ENCODE results near the gene RNF208. TPM values are rescaled to one million over a fixed set of nuclear protein-coding genes. Genes with fewer than 3 reads are reported as not detected.
A peak's percentile ranks its signal among the peaks of the same experiment; 100 is the strongest.

Gene RNF208
- total RNA-seq, 1 donor from 2014 or later, result 5.8 TPM

DNA sequence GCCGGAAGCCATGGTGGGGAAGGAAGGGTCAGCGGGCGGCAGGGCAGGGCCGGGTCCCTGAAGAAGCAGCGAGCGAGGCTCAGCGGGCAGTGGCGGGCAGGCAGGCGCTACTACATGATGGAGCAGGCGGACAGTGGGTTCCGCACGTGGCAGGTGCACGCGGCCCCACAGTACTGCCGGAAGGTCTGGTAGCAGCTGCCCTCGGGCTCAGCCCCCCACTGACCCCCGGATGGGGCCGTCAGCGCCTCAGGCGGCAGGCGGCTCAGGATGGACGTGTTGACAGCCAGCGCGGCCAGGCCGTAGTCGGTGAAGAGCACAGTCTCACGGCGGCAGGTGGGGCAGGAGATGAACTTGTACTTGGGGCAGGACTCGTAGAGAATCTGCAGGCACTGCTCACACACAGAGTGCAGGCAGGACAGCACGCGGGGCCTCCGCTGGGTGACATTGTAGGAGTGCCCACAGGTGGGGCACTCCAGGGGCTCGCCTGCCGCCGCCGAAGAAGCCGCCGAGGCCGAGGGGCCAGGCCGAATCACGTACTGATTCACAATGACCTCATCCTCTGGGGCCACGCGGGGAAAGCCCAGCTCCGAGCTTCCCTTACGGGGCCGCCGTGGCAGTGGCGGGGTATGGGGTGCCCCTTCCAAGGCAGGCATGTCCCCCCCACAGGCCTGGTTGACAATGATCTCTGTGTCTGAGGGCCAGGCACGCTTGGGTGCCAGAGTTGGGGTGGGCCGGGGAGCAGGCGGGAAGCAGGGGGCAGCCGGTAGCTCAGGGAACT is 1.5 kb downstream of the RNF208 start:
- DNase-seq (no peak), ATAC-seq (no peak)
- TF ChIP-seq, protein P1, sequence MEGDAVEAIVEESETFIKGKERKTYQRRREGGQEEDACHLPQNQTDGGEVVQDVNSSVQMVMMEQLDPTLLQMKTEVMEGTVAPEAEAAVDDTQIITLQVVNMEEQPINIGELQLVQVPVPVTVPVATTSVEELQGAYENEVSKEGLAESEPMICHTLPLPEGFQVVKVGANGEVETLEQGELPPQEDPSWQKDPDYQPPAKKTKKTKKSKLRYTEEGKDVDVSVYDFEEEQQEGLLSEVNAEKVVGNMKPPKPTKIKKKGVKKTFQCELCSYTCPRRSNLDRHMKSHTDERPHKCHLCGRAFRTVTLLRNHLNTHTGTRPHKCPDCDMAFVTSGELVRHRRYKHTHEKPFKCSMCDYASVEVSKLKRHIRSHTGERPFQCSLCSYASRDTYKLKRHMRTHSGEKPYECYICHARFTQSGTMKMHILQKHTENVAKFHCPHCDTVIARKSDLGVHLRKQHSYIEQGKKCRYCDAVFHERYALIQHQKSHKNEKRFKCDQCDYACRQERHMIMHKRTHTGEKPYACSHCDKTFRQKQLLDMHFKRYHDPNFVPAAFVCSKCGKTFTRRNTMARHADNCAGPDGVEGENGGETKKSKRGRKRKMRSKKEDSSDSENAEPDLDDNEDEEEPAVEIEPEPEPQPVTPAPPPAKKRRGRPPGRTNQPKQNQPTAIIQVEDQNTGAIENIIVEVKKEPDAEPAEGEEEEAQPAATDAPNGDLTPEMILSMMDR (IDR thresholded peaks at IDR 0.05), result no peak
- H3K4me1 ChIP-seq, result peaks cover 41% of the 10 kb centered on the region
- no peak overlapping the region for H3K27ac ChIP-seq
- H3K36me3 ChIP-seq, result peaks cover 12% of the 10 kb centered on the region
- H3K9me3 ChIP-seq, result no peaks in the 10 kb centered on the region
- no peak overlapping the region for H3K4me3 ChIP-seq
- intact Hi-C loops (cut with DNase I), result no loop called here
- H3K27me3 ChIP-seq (ENCODE audit: low read depth), result no peaks in the 10 kb centered on the region

DNA sequence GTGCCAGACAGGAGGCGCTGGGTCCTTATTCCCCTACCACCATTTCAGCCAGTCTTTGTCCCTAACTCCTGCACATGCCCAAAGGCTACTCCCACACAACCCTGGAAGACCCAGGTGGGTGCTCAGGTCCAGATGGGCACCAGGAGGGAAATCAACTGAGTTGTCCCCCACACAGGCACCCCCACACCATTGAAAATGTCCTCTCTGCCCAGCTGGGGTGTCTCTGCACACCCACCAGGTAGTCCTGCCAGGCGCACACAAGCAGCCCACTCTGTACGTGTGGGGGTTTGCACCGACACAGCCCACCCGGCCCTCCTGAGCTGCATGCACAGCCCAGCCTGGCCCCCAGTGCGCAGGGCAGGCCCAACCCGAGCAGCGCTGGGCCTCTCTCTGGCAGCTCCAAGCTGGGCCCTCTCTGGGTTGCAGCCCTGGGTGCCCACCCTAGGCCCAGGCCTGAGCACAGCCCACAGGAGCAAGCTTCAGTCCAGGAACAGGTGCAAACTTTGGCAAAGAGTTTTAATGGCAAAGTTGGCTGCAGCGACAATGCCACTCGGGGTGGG is 2.2 kb downstream of the RNF208 start:
- Histone ChIP-seq H3K9me3 (no peaks in the 10 kb centered on the region), H3K27ac (no peak overlapping the region), H3K36me3 (peaks cover 16% of the 10 kb centered on the region), H3K27me3 (ENCODE audit: low read depth) (no peaks in the 10 kb centered on the region), H3K4me3 (no peak overlapping the region), H3K4me1 (peaks cover 41% of the 10 kb centered on the region)
- intact Hi-C loops (cut with DNase I), result no loop called here
- TF ChIP-seq, protein P1 (IDR thresholded peaks at IDR 0.05), result no peak
- DNase-seq (no peak), ATAC-seq (no peak)

DNA sequence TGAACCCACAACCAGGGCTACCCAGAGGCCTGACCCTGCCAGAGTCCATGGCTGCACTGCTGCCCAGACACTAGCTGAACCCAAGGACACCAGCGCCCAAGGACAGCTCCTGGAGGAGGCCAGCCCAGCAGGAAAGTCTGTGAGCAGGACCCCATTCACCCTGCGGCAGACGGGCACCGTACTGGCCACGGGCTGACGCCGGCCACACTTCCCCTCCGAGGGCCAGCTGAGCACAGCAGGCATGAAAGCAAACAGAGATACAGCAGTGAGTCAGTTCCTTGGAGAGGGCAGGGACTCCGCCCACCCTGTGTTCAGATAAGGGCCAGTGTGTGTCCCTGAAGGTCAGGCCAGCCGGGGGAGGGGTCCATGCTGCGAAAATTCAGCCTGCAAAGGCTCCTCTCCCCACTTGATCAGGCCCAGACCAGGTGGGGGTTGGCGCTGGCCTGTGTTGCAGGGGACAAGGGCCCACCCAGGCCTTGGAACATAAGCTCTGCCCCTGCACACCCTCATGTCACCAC is 3.2 kb downstream of the RNF208 start:
- H3K27me3 ChIP-seq (ENCODE audit: low read depth), result no peaks in the 10 kb centered on the region
- peak overlapping the region; percentile 46 for H3K27ac ChIP-seq
- no peaks in the 10 kb centered on the region for H3K9me3 ChIP-seq
- ATAC-seq, result peak; percentile 2 to 44
- TF ChIP-seq, protein P1 (IDR thresholded peaks at IDR 0.05), result no peak
- no peak for DNase-seq
- peaks cover 33% of the 10 kb centered on the region for H3K4me1 ChIP-seq
- H3K36me3 ChIP-seq, result peaks cover 16% of the 10 kb centered on the region
- intact Hi-C loops (cut with DNase I), result no loop called here
- no peak overlapping the region for H3K4me3 ChIP-seq

DNA sequence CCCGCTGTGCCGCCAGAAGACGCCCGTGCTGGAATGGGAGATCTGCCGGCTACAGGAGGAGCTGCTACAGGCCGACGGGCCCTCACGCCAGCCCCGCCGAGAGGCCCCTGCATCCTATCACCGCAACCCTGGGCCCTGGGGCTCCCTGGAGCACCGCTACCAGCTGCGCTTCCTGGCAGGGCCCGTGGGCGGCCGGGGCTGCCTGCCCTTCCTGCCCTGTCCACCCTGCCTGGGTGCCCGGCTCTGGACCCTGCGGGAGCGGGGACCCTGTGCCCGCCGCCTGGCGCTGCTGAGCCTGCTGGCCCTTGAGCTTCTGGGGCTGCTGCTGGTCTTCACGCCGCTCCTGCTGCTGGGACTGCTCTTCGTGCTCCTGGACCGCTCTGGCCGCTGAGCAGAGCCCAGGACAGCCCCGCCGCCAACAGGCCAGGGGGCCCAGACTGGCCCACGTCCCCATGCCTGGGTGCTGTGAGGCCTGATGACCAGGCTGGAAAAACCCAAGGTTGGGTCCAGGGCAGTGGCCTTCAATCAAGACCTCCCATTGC is 3.8 kb downstream of the RNF208 start:
- intact Hi-C loops (cut with DNase I), result no loop called here
- TF ChIP-seq, protein P1 (IDR thresholded peaks at IDR 0.05), result no peak
- H3K9me3 ChIP-seq, result no peaks in the 10 kb centered on the region
- peaks cover 33% of the 10 kb centered on the region for H3K4me1 ChIP-seq
- DNase-seq, result no peak
- peaks cover 16% of the 10 kb centered on the region for H3K36me3 ChIP-seq
- H3K27me3 ChIP-seq (ENCODE audit: low read depth), result no peaks in the 10 kb centered on the region
- H3K27ac ChIP-seq, result peak overlapping the region; percentile 67
- H3K4me3 ChIP-seq, result no peak overlapping the region
- ATAC-seq, result no peak

DNA sequence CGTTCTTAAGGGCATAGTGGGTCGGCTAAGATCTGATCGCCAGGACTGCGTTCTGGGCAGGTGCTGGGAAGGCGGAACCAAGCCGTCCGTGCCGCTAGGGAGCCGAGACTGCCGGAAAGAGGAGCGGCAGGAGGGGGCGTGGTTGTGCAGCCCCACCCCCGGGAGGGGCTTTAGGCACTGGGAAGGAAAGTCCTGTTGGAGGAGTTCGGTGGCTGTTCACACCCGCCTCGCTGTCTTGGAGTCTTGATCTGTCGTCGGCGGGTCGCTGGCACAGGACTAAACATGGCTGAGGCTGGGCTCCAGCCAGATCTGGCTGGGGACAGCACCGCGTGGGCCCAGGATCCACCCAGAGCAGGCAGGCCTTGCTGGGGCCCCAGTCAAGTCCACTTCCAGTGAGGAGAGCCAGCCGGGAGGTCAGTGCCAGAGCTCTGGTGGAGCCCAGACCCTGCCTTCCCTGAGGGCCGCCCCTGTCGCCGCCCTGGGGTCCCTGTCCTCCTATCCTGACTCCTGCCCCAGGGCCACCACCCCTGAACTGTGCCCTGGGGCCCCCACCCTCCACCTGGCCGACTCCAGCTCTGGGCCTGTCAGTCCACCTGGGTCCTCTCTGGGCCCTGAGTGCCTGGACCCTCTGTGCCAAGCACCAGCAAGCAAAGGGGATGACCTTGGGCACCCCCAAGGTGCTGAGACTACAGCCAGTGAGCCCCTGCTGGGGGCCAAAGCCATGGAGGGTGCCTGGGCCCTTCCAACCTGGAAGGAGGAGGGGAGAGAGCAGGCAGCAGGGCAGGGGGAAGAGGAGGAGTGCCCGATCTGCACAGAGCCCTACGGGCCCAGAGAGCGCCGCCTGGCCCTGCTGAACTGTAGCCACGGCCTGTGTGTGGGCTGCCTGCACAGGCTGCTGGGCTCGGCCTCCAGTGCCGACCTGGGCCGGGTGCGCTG is 4.5 kb downstream of the RNF208 start:
- H3K27me3 ChIP-seq (ENCODE audit: low read depth), result no peaks in the 10 kb centered on the region
- ATAC-seq, result peak; percentile 71 to 81
- TF ChIP-seq, protein P1 (IDR thresholded peaks at IDR 0.05), result no peak
- H3K4me1 ChIP-seq, result peaks cover 27% of the 10 kb centered on the region
- peak; percentile 85 for DNase-seq
- intact Hi-C loops (cut with DNase I), result no loop called here
- H3K9me3 ChIP-seq, result no peaks in the 10 kb centered on the region
- peaks cover 16% of the 10 kb centered on the region for H3K36me3 ChIP-seq
- peak overlapping the region; percentile 47 for H3K4me3 ChIP-seq
- H3K27ac ChIP-seq, result peak overlapping the region; percentile 67

Measured in lower lobe of right lung (tissue), 2 donors.